Cardiac fibroblast (primary cell): ENCODE data around the gene B4GALNT2.

Experiments
- DNase-seq, 2 donors: peaks; one replicate each; pipeline versions ENCODE4 v3.0.0 to v3.0.0-alpha.2; 2010; ENCODE audit warnings: low read depth in 2 of 2
- H3K4me3 ChIP-seq, 2 donors: replicated peaks in 1 of 2; 1 replicate in 1 of 2; 2 replicates in 1 of 2; pipeline ENCODE4 v1.5.1; 2011; ENCODE audit warnings: low read depth in 2 of 2, low read length in 2 of 2, mild to moderate bottlenecking in 2 of 2, moderate library complexity in 1 of 2
- CTCF ChIP-seq: IDR thresholded peaks from one replicate; pipeline ENCODE4 v1.5.1; 2011; ENCODE audit warnings: low read depth, mild to moderate bottlenecking, low read length, inconsistent platforms

The B4GALNT2 gene

GRCh38 chr17:49200423-49201083 is 68.0 kb downstream of the B4GALNT2 start:
- no peak for TF ChIP-seq CTCF
- no peak for DNase-seq
- no peak overlapping the region for H3K4me3 ChIP-seq

- no peak for TF ChIP-seq CTCF
- no peak overlapping the region for H3K4me3 ChIP-seq
- peak; percentile 61 to 69 for DNase-seq
These were observed 68.9 kb downstream of the B4GALNT2 start for GRCh38 chr17:49201481-49201927.

GRCh38 chr17:49203796-49204195 is 71.2 kb downstream of the B4GALNT2 start:
- no peak for DNase-seq
- TF ChIP-seq CTCF = no peak
- no peak overlapping the region for H3K4me3 ChIP-seq

- TF ChIP-seq CTCF = no peak
- H3K4me3 ChIP-seq = no peak overlapping the region
- no peak for DNase-seq
These were observed 71.9 kb downstream of the B4GALNT2 start for GRCh38 chr17:49204516-49204915.

- DNase-seq = no peak
- H3K4me3 ChIP-seq = no peak overlapping the region
- TF ChIP-seq CTCF = no peak
These were observed 76.5 kb downstream of the B4GALNT2 start for GRCh38 chr17:49209061-49209571.

- DNase-seq = peak; percentile 32 to 54
- H3K4me3 ChIP-seq = no peak within 1 kb of the TSS
- no peak for TF ChIP-seq CTCF
These were observed 77.8 kb downstream of the B4GALNT2 start, which contains the start of the genes ABI3 and GNGT2 for GRCh38 chr17:49210158-49211029. TSS of gene ABI3 (plus strand) at chr17:49210707. CDS start at chr17:49210725, 18 bp downstream. TSS of gene GNGT2 (minus strand) at chr17:49210574. CDS start at chr17:49207422, 3,152 bp downstream.
